RWPE1 (cell line): Measurements from ENCODE around the gene PHLDA1.

Experiments
- CTCF ChIA-PET: fragments of 350-600 bp; sonication (Branson Sonifier 250); formaldehyde crosslinking; extraction: SDS; loops from one replicate; lab custom pipeline; 2021; lab: Yijun Ruan, JAX
- POLR2A ChIA-PET: fragments of 400-600 bp; formaldehyde crosslinking; extraction: SDS; loops from one replicate; lab custom pipeline; 2020; ENCODE audit warnings: antibody characterized with exemption; ENCODE audit not compliant: low non-redundant PET; lab: Yijun Ruan, JAX
- DNase-seq: peaks from one replicate; pipeline ENCODE4 v3.0.0; 2012; ENCODE audit warnings: low spot score
- H3K27ac ChIP-seq: fragments of 450-650 bp; 2 replicates; pipeline ENCODE4 v1.5.1; 2017
- TF ChIP-seq, protein P1 (sequence below): fragments of 450-650 bp; conservative IDR thresholded peaks from 2 replicates; pipeline ENCODE4 v1.5.1; 2017; ENCODE audit warnings: low read depth, mild to moderate bottlenecking

PHLDA1 gene

DNA sequence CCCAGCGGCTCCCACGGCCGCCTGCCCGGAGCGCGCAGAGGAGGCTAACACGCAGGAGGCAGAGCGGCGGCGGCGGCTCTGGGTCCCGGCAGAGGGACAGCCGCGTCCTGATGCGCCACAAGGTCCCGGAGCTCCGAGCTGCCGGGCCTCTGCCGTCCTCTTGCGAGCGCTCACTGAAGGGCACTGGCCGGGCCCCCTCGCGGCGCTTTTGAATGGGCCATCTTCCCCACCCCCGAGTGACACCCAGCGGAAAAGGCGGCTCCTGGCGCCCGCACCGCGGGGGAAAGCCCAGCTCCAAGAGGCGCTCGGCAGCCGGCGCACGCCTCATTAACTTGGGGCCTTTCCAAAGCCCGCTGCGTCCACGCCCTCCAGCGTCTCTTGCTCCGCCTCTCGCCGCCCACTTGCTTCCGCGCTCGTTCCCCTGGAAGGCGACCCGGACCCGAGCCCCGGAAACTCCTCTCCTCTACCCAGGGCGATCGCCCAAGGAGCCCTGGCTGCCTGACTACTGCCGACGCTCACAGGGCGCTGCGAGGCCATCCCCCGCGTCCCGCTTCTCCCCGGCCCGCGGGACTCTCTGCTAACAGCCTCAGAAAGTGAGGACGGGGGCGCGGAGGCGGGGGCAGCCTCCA lies at the start of gene PHLDA1:
PHLDA1 (minus strand) TSS at position 363 of the 629 bp plus-strand sequence.
- DNase-seq: peak; percentile 92
- ChIA-PET POLR2A (interaction anchor here (0.6 to 1.2 kb wide), 5 partner anchors 171 to 401 kb away, joined by 3 to 17 read pairs (median 4); no protein-coding TSS in a partner anchor), CTCF (interaction anchor here (0.6 to 1.2 kb wide), 11 partner anchors 15 to 552 kb away, joined by 3 to 8 read pairs (median 3); no protein-coding TSS in a partner anchor)
- peak within 1 kb of the TSS; percentile 95 for H3K27ac ChIP-seq
- TF ChIP-seq, protein P1, sequence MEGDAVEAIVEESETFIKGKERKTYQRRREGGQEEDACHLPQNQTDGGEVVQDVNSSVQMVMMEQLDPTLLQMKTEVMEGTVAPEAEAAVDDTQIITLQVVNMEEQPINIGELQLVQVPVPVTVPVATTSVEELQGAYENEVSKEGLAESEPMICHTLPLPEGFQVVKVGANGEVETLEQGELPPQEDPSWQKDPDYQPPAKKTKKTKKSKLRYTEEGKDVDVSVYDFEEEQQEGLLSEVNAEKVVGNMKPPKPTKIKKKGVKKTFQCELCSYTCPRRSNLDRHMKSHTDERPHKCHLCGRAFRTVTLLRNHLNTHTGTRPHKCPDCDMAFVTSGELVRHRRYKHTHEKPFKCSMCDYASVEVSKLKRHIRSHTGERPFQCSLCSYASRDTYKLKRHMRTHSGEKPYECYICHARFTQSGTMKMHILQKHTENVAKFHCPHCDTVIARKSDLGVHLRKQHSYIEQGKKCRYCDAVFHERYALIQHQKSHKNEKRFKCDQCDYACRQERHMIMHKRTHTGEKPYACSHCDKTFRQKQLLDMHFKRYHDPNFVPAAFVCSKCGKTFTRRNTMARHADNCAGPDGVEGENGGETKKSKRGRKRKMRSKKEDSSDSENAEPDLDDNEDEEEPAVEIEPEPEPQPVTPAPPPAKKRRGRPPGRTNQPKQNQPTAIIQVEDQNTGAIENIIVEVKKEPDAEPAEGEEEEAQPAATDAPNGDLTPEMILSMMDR: peak; percentile 78

DNA sequence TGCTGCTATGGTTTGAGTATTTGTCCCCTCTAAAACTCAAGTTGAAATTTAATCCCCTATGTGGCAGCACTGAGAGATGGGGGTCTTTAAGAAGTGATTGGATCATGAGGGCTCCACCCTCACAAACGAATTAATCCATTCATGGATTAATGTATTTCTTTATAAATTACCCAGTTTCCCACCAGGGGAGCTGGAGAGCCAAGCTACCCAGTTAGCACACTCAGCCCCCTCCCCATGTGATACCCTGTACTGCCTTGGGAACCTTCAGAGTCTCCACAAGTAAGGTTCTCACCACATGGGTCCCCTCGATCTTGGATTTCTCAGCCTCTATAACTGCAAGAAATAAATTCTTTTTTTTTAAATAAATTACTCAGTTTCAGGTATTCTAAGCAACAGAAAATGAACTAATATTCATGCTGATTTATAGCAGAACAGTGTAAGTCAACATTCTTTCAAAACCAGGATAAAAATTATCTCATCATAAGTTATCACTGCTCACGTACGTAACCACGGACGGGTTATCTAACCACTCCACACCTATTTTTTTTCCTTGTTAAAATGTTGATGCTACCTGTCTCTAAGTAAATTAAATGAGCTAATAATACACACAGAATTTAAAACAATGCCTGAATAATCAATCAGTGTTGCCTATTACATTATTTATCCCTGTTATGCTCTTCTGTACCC lies 49.3 kb upstream of the PHLDA1 start:
- CTCF ChIA-PET: interaction anchor here (0.6 to 1.0 kb wide), 3 partner anchors 95 to 483 kb away, joined by 3 to 7 read pairs (median 3); partner anchors contain the start of gene BBS10
- TF ChIP-seq, protein P1: no peak
- DNase-seq: no peak
- no peak overlapping the region for H3K27ac ChIP-seq
- POLR2A ChIA-PET: no interaction called here

DNA sequence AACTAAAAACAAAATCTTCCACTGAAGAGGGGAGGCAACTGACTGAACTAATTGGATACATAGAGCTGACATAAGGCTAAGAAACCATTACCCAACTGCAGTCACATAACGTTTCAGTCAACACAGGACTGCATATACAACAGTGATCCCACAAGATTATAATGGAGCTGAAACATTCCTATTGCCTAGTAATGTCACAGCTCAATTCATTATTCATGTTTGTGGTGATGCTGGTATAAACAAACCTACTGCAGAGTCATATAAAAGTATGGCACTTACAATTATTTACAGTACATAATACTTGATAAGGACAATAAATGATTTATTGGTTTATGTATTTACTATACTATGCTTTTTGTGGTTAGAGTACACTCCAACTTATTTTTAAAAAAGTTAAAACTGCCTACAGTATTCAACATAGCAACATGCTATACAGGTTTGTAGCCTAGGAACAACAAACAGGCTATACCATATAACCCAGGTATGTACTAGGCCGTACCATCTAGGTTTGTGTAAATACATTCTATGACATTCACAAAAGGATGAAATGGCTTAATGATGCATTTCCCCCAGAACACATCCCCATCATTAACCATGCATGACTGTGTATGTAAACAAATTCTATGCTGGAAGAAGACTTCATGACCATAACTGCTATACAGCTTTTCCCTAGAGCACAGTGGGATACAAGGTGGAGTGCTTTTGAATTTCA lies 48.6 kb upstream of the PHLDA1 start:
- CTCF ChIA-PET: interaction anchor here (1.0 kb wide), 1 partner anchor 268 kb away, joined by 3 read pairs; the partner anchor contains the start of gene BBS10
- H3K27ac ChIP-seq: no peak overlapping the region
- DNase-seq: no peak
- TF ChIP-seq, protein P1: no peak
- POLR2A ChIA-PET: no interaction called here

DNA sequence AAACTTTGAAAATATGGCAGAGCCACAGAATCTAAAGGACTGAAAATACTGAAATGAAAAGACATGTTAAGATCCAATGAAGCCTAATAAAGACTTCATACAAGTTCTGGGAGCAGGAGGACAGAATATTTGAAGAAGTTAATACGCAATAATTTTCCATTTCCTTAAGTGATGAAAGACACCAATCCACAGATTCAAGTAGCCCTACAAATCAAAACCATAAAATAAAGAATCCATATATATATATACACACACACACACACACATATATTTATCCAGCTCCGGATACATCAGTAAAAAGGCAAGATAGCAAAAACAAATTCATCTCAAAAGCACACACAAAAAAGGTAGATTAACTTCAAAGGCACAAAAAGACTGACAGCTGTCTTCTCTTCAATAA lies 47.2 kb upstream of the PHLDA1 start:
- ChIA-PET CTCF (interaction anchor here (0.6 to 1.1 kb wide), 2 partner anchors 17 to 377 kb away, joined by 3 to 6 read pairs; no protein-coding TSS in a partner anchor), POLR2A (no interaction called here)
- TF ChIP-seq, protein P1: no peak
- no peak for DNase-seq
- no peak overlapping the region for H3K27ac ChIP-seq

DNA sequence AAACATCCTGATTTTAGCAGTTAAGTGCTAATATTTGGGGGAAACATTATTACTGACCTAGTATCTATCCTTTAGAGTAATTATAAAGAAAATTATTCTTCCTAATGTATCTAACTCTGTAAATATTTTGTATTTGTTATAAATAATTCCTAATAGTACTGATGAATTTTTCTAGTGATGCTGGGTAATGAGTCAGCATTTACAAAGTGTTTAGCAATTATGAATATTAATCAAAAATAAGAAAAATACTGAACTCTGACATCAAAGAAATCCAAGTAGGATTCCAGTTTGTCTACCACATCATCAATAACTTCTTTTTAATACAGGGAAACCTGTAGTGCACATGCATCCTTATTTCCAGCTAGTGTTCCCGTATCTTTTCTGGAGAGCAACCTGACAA lies 43.9 kb upstream of the PHLDA1 start:
- CTCF ChIA-PET: no interaction called here
- no peak for DNase-seq
- POLR2A ChIA-PET: no interaction called here
- H3K27ac ChIP-seq: 0 out of 2 replicates have a peak overlapping the region, but pooled peaks have one; percentile 30
- TF ChIP-seq, protein P1: no peak
